ENCODE data around the gene CPNE4.

The CPNE4 gene

DNA sequence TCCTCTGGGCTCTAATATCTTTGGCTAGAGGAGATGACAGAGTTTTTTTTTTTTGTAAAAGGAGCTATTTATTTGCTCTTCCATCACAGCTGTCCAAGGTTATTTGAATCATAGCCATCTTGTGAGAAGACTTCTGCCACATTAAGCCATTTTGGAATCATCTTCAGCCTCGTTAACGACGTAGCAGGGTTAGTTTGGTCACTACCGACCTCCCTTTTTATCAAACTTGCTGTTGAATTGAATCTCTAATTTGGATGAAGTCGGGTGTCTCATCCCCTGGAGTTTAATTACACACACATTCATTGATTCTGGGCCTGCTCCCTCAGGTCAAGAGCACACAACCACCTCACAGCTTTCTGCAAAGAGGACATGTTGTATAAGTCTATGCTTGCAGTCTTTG is 238.7 kb downstream of the CPNE4 start:
- peaks cover 18% of the 10 kb centered on the region for H3K4me1 Mint-ChIP-seq (ENCODE audit: low read depth)
- no peaks in the 10 kb centered on the region for H3K36me3 Mint-ChIP-seq (ENCODE audit: low read depth)
- H3K27me3 Mint-ChIP-seq = peaks cover 25% of the 10 kb centered on the region
- no peak overlapping the region for H3K27ac Mint-ChIP-seq
- no peaks in the 10 kb centered on the region for H3K9me3 Mint-ChIP-seq
- H3K4me3 Mint-ChIP-seq = no peak overlapping the region

DNA sequence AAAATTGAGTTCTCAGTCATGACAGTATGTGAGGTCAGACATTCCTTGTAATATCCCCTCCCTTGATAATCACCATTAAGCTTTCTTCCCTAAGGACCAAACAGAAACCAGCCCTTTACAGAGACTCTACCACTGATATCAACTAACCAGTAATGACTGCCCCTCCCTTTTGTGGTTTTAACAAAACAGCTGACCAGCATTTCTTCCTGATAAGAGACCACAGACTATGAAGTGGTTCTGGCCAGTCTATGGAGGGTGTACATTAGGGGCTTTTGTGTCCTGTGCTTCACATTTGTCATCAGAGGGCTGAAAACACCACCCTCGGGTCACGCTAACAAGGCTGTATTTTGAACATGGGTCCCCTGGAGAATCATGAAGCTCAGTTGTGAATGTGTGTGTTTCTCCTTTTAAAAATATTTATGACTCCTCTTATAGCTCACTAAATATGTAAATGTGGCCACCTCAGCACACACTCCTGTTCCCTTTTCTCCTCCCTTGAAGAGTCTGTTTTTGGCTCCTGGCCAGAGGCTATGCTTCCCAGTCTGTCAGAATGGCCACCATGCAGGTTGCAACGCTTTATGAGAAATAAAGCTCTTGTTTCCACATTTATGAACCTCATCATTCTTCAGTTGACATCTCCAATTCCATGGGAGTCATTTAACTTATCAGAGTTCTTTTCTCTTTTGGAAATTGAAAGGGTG is 239.3 kb downstream of the CPNE4 start:
- H3K9me3 Mint-ChIP-seq = no peaks in the 10 kb centered on the region
- peaks cover 25% of the 10 kb centered on the region for H3K27me3 Mint-ChIP-seq
- H3K27ac Mint-ChIP-seq = no peak overlapping the region
- H3K4me3 Mint-ChIP-seq = no peak overlapping the region
- peaks cover 18% of the 10 kb centered on the region for H3K4me1 Mint-ChIP-seq (ENCODE audit: low read depth)
- H3K36me3 Mint-ChIP-seq (ENCODE audit: low read depth) = no peaks in the 10 kb centered on the region

DNA sequence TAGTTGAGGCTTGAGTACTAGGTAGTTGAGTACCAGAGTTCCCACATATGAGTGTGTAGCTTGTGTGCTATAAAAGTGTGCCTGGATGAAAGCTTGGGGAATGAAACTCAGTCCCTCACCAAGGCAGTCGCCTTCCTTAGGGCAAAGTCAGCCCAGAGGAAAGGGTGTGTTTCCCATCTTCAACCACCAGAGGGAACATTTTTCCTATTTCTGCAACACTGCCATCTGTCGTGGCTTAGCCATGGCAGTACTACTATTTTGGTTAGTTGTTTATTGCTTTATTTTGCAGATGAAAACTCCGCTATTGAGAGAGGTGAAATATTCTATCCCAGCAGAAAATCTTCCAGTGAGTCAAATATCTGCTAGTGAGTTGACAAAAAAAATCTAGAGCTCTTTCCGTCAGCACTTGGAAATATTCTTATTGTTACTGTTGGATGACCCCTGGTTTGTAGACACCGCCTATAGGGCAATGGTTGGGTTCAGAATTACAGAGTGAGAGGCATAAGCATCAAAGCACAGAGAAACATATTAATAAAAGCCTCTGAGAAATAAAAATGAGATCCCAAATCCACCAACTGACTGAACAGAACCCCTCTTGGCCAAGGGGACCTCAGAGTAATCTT is 239.9 kb downstream of the CPNE4 start:
- H3K27me3 Mint-ChIP-seq = peaks cover 25% of the 10 kb centered on the region
- H3K4me3 Mint-ChIP-seq = no peak overlapping the region
- H3K27ac Mint-ChIP-seq = no peak overlapping the region
- no peaks in the 10 kb centered on the region for H3K36me3 Mint-ChIP-seq (ENCODE audit: low read depth)
- peaks cover 18% of the 10 kb centered on the region for H3K4me1 Mint-ChIP-seq (ENCODE audit: low read depth)
- no peaks in the 10 kb centered on the region for H3K9me3 Mint-ChIP-seq

DNA sequence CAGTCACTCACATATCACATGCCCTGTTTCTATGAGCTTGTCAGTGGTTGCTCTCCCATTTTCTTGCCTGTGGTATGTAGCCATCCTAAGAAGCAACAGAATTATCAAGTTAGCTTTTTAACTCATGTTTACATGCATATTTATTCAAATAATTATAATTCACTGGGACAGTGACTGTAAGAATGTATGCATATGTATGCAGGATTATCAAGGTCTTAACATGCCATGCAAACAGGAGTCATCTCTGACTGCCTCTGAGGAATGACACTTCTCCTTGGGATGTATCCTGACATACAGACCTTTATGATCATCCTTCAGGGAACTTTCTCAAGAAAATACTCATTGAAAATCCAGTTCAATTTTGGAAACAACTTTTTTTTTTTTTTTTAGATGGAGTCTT is 240.9 kb downstream of the CPNE4 start:
- Mint-ChIP-seq H3K27me3 (peaks cover 25% of the 10 kb centered on the region), H3K27ac (no peak overlapping the region)

DNA sequence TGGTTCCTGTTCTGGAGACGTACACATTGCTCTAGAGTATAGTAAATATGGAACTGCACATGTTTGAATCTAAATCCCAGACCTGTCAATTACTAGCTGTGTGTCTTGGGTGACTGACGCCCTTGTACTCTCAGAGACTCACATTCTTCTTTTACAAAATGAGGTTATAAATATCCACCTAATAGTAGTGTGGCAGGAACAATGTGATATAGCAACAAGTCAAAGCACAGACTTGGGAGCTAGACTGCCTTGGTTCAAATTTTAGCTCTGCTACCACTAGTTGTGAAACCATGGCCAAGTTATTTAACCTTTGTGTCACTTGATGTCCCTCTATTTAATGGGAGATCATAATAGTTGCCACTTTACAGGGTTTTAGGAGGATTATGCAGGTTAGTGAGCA is 245.6 kb downstream of the CPNE4 start:
- Mint-ChIP-seq H3K9me3 (no peaks in the 10 kb centered on the region), H3K4me3 (no peak overlapping the region), H3K27me3 (peaks cover 10% of the 10 kb centered on the region), H3K4me1 (ENCODE audit: low read depth) (no peaks in the 10 kb centered on the region), H3K27ac (no peak overlapping the region), H3K36me3 (ENCODE audit: low read depth) (no peaks in the 10 kb centered on the region)

More for the DNA sequence above, 240.9 kb downstream of the CPNE4 start:
- peaks cover 18% of the 10 kb centered on the region for H3K4me1 Mint-ChIP-seq (ENCODE audit: low read depth)
- H3K4me3 Mint-ChIP-seq = no peak overlapping the region
- H3K36me3 Mint-ChIP-seq (ENCODE audit: low read depth) = no peaks in the 10 kb centered on the region
- no peaks in the 10 kb centered on the region for H3K9me3 Mint-ChIP-seq

DNA sequence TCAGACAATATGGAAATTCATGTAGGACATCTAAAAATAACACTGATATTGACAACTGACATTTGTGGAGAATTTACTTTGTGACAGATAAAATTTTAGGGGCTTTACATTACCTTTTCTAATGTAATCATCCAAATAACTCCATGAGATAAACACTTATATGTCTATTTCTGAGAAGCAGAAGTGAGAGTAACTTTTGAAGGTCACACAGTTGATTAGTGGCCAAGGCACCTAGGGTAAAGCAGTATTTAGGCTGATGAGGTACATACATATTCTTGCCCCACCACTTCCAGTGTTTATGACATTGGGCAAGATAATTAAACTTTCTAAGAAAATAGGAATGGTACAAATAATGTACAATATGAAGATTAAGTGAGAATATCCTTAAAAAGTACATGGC is 248.4 kb downstream of the CPNE4 start:
- Mint-ChIP-seq H3K27ac (no peak overlapping the region), H3K27me3 (peaks cover 5% of the 10 kb centered on the region), H3K9me3 (no peaks in the 10 kb centered on the region), H3K4me1 (ENCODE audit: low read depth) (no peaks in the 10 kb centered on the region), H3K36me3 (ENCODE audit: low read depth) (no peaks in the 10 kb centered on the region), H3K4me3 (no peak overlapping the region)

DNA sequence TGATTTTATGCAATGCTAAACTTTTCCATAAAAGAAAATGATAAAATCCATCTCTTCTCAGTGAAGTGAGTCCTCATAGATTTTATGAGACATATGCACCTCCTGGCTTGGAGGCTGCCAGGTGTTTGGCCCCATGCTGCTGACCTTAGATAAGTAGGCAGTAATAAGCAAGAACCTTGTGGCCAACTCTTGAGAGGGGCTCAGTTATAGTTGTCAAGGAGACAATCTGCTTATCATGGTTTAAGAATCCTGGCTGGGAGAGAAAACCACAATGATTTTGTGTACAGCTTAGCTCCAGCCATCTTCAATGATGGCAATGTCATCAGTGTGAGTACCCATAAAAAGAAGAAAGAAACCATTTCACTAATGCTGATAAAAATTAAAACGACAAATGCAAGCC is 252.1 kb downstream of the CPNE4 start:
- Mint-ChIP-seq H3K4me3 (no peak overlapping the region), H3K9me3 (peaks cover 3% of the 10 kb centered on the region), H3K36me3 (ENCODE audit: low read depth) (no peaks in the 10 kb centered on the region), H3K27ac (no peak overlapping the region), H3K4me1 (ENCODE audit: low read depth) (no peaks in the 10 kb centered on the region), H3K27me3 (peaks cover 5% of the 10 kb centered on the region)

DNA sequence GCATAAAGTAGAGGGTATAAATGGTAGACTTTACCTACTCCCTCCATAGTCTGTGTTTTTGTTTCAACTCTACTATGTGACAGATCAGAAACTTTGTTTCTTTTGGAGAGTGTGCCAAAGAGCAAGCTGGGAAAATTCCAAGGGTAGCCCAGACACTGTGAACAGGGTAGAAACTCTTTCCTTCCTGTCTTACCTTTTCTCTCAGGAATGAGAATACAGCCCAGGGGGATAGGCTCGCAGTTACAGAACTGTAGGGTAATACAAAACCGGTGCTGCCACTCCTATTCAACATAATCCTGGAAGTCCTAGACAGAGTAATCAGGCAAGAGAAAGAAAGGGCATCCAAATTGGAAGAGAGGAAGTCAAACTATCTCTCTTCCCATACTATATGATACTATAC is 256.3 kb downstream of the CPNE4 start:
- Mint-ChIP-seq H3K36me3 (ENCODE audit: low read depth) (no peaks in the 10 kb centered on the region), H3K9me3 (peaks cover 10% of the 10 kb centered on the region), H3K27me3 (peaks cover 10% of the 10 kb centered on the region), H3K27ac (no peak overlapping the region), H3K4me1 (ENCODE audit: low read depth) (no peaks in the 10 kb centered on the region), H3K4me3 (no peak overlapping the region)

DNA sequence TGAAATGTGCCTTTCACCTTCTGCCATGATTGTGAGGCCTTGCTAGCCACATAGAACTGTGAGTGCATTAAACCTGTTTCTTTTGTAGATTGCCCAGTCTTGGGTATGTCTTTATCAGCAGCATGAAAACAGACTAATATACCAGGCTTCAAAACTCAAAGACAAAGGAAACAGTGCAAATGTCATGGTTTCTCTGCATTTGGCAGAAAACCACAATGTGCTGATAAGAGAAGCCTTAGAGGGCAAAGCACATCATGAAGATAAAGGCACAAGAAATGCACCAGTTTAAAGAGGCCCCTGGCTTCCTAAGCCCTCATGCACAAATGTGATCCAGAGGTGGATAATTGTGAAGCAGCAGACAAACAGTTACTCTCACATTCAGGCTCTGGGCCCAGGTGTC is 259.2 kb downstream of the CPNE4 start:
- H3K27me3 Mint-ChIP-seq = peaks cover 14% of the 10 kb centered on the region
- H3K4me3 Mint-ChIP-seq = no peak overlapping the region
- no peak overlapping the region for H3K27ac Mint-ChIP-seq
- peaks cover 10% of the 10 kb centered on the region for H3K9me3 Mint-ChIP-seq
- H3K4me1 Mint-ChIP-seq (ENCODE audit: low read depth) = no peaks in the 10 kb centered on the region
- H3K36me3 Mint-ChIP-seq (ENCODE audit: low read depth) = no peaks in the 10 kb centered on the region

DNA sequence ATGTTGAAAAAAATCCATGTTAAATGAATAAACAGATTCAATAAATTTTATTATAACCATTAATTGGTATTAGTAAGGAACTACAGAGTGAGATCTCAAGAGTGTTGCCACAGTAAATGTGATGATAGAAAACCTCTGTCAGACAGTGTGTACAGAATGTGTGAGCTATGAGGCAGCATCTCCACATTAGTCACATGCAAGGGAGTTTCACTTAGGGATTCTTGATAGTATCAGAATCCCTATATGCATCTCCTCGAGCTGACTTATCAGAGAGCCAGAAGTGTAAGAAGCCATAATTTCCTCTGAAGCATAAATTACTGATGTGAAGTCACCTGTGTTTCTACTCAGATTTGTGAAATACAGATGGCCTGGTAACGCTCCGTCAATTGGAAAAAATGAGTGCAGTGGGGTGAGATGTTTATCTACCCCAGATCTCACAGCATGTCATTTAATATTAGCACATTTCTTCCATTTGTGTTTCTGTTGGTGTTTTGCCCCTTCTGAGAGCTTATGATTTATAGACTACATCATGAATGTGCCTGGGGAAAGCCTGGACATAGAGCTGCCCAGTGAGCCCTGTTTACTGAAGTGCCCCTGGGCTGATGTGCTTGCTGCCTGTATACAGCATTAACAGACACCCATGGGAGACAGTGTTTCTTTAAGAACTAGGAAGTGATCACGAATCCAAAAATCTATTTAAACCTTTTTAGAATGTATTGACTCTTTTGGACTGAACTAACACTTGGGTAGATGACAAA is 262.4 kb downstream of the CPNE4 start:
- H3K27me3 Mint-ChIP-seq = peaks cover 18% of the 10 kb centered on the region
- H3K27ac Mint-ChIP-seq = no peak overlapping the region
- H3K36me3 Mint-ChIP-seq (ENCODE audit: low read depth) = no peaks in the 10 kb centered on the region
- peaks cover 7% of the 10 kb centered on the region for H3K9me3 Mint-ChIP-seq
- H3K4me3 Mint-ChIP-seq = no peak overlapping the region
- H3K4me1 Mint-ChIP-seq (ENCODE audit: low read depth) = no peaks in the 10 kb centered on the region

DNA sequence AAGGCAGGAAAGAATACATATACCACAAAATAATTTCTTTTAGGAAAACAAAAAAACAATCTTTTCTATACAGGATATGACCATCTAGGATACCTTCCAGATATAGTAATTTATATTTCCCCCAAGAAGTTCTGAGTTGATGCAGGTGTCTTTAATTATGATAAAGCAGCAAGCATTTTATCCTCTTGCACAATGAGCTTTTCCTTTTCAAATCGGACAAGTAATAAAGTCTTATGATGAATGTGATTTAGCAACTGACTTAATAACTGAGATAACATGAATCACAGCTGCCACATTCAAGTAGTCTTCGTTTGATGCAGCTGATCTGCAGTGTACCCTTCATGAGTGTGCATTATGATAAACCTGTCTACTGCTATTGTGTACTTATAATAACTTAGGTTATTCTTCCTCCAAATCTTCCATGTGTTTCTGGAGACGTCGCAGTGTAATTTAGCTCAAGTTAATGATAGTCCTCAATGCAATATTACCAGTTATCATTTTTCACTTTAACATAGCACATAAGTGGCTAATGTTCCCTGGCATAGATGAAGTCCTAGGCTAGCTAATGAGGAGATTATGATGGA is 271.7 kb downstream of the CPNE4 start:
- Mint-ChIP-seq H3K4me1 (ENCODE audit: low read depth) (no peaks in the 10 kb centered on the region), H3K4me3 (no peak overlapping the region), H3K27ac (no peak overlapping the region), H3K9me3 (no peaks in the 10 kb centered on the region), H3K36me3 (ENCODE audit: low read depth) (no peaks in the 10 kb centered on the region), H3K27me3 (peaks cover 27% of the 10 kb centered on the region)

DNA sequence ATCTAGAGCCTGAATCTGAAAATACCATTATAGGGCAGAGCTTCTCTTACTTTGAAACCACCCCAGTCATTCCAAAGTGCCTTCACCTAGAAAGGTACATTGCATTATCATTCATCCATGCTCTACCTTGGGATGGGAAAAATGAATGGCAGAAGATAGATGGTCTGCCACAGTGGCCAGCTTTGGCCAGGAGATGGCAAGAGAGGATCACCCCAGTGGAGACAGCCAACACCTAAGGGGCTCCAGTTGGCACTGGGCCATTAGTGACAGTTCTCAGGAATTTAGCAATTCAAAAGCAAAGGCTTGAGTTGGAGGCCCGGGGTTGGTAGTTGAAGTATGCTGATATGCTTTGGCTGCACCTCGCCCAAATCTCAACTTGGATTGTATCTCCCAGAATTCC is 278.4 kb downstream of the CPNE4 start:
- Mint-ChIP-seq H3K27ac (no peak overlapping the region), H3K27me3 (peaks cover 27% of the 10 kb centered on the region), H3K36me3 (ENCODE audit: low read depth) (no peaks in the 10 kb centered on the region), H3K4me1 (ENCODE audit: low read depth) (no peaks in the 10 kb centered on the region), H3K4me3 (no peak overlapping the region), H3K9me3 (no peaks in the 10 kb centered on the region)

DNA sequence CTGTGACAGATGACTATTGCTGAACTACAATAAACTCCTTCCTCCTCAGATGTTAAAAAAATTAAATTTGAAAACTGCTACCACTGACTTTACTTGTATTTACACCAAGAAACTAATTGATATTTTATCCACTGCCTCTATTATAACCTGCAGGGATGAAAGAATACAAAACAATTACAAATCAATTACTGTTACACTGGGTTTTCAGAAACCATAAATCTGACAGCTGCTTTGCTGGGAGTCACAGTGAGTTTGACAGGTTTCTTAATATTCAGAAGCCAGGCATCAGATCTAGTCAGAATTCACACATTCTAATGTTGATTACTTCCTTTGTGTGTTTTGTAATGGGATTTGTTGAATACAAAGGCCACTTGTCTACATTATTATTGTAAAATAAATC is 279.4 kb downstream of the CPNE4 start:
- Mint-ChIP-seq H3K4me1 (ENCODE audit: low read depth) (no peaks in the 10 kb centered on the region), H3K27ac (no peak overlapping the region), H3K27me3 (peaks cover 29% of the 10 kb centered on the region), H3K36me3 (ENCODE audit: low read depth) (no peaks in the 10 kb centered on the region), H3K9me3 (no peaks in the 10 kb centered on the region), H3K4me3 (no peak overlapping the region)

DNA sequence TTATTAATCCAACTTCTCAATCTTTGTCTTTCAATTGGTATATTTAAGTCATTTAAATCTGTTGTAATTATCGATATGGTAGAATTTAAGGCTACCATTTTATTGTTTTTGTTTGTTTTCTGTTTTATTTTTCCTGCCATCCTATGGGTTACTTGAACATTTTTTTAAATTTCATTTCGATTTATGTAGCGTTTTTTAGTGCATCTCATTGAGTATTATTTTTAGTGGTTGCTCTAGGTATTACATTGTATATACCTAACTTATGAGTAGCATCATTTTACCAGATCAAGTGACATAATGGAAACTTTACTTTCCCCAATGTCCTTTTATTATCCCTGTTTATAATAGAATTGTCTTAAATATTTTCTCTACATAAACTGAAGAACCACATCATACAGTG is 284.6 kb downstream of the CPNE4 start:
- Mint-ChIP-seq H3K36me3 (ENCODE audit: low read depth) (no peaks in the 10 kb centered on the region), H3K4me1 (ENCODE audit: low read depth) (no peaks in the 10 kb centered on the region), H3K27ac (no peak overlapping the region), H3K27me3 (peaks cover 33% of the 10 kb centered on the region), H3K9me3 (no peaks in the 10 kb centered on the region), H3K4me3 (no peak overlapping the region)

DNA sequence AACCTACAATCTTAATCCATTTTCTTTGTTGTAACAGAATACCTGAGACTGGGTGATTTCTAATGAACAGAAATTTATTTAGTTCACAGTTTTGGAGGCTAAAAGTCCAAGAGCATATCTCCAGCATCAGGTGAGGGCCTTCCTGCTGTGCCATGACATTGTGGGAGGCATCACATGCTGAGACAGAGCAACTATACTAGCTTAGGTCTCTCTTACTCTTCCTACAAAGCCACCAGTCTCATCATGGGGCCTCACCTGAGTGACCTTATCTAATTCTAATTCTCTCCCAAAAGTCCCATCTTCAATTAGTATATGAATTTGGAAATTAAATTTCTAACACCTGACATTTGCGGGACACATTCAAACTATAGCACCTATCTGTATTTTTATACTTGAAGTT is 285.0 kb downstream of the CPNE4 start:
- no peaks in the 10 kb centered on the region for H3K36me3 Mint-ChIP-seq (ENCODE audit: low read depth)
- no peak overlapping the region for H3K4me3 Mint-ChIP-seq
- H3K27ac Mint-ChIP-seq = no peak overlapping the region
- H3K9me3 Mint-ChIP-seq = no peaks in the 10 kb centered on the region
- peaks cover 33% of the 10 kb centered on the region for H3K27me3 Mint-ChIP-seq
- H3K4me1 Mint-ChIP-seq (ENCODE audit: low read depth) = no peaks in the 10 kb centered on the region

All from stimulated activated naive CD8-positive, alpha-beta T cell treated with anti-CD3 and anti-CD28 coated beads, Interleukin-15, Interleukin-2, amounts not matched to agents 100 ng/mL and 50 ng/mL, for 24 hours (primary cell).